Myocyte (in vitro differentiated cells): Measurements from ENCODE around the gene ZNF106. TPM values are rescaled to one million over a fixed set of nuclear protein-coding genes. Genes with fewer than 3 reads are reported as not detected.

Experiments used
- DNase-seq: peaks from one replicate; pipeline ENCODE4 v3.0.0-alpha.2; 2012; ENCODE audit warnings: low read depth
- polyA plus RNA-seq: library from polyadenylated mRNA; unstranded; fragments of >200 nt; gene quantifications from one replicate; pipeline ENCODE4 v1.2.1, GENCODE V29; 2012; ENCODE audit warnings: missing spikeins
- total RNA-seq: library from RNA; depleted of rRNA; stranded (reverse); fragments of >200 nt; gene quantifications from 2 replicates; pipeline ENCODE4 v1.2.3, GENCODE V29; 2014

Gene ZNF106
- total RNA-seq = 236 and 741 TPM in 2 replicates
- 86.2 TPM for polyA plus RNA-seq

- DNase-seq = peak; percentile 93
These were observed at the start of gene ZNF106 for GRCh38 chr15:42490671-42491538. Gene ZNF106, minus strand, starts transcription at chr15:42491141. Its CDS starts 18,852 bp downstream, at chr15:42472289.

- no peak for DNase-seq
These were observed 42.3 kb upstream of the ZNF106 start for GRCh38 chr15:42533246-42533645.

GRCh38 chr15:42528970-42529369 is 38.0 kb upstream of the ZNF106 start:
- no peak for DNase-seq

GRCh38 chr15:42523331-42523730 is 32.4 kb upstream of the ZNF106 start:
- DNase-seq = no peak

GRCh38 chr15:42511007-42511391 is 20.1 kb upstream of the ZNF106 start:
- DNase-seq = peak; percentile 48

GRCh38 chr15:42510258-42511006 is 19.5 kb upstream of the ZNF106 start:
- no peak for DNase-seq

- DNase-seq = peak; percentile 93
These were observed 17.3 kb upstream of the ZNF106 start for GRCh38 chr15:42508263-42508690.

GRCh38 chr15:42507514-42507913 is 16.6 kb upstream of the ZNF106 start:
- DNase-seq = peak; percentile 21

GRCh38 chr15:42504631-42505030 is 13.7 kb upstream of the ZNF106 start:
- DNase-seq = no peak

- DNase-seq = no peak
These were observed 12.9 kb upstream of the ZNF106 start for GRCh38 chr15:42503825-42504224.

- DNase-seq = no peak
These were observed 11.5 kb upstream of the ZNF106 start for GRCh38 chr15:42502477-42502876.

- peak; percentile 45 for DNase-seq
These were observed 9.1 kb upstream of the ZNF106 start for GRCh38 chr15:42499858-42500609.

- DNase-seq = no peak
These were observed 7.5 kb upstream of the ZNF106 start for GRCh38 chr15:42498212-42499068.

- DNase-seq = peak; percentile 98
These were observed 4.6 kb upstream of the ZNF106 start, which contains the start of gene SNAP23 for GRCh38 chr15:42495361-42496212. Gene SNAP23, plus strand, starts transcription at chr15:42495634. Its CDS starts 16,213 bp downstream, at chr15:42511847.

- DNase-seq = peak; percentile 79
These were observed 4.0 kb upstream of the ZNF106 start for GRCh38 chr15:42494998-42495360.

- DNase-seq = no peak
These were observed 2.7 kb upstream of the ZNF106 start for GRCh38 chr15:42493679-42494078.

GRCh38 chr15:42491539-42492225 is 741 bp upstream of the ZNF106 start:
- DNase-seq = no peak

- peak; percentile 18 for DNase-seq
These were observed 660 bp downstream of the ZNF106 start for GRCh38 chr15:42490291-42490670.

- no peak for DNase-seq
These were observed 7.3 kb downstream of the ZNF106 start for GRCh38 chr15:42483677-42484076.
